Mucosa of stomach (tissue), 1 donor: ENCODE results near the gene RAPGEF5.

Experiments
- H3K27me3 ChIP-seq: one replicate; pipeline ENCODE4 v1.7.0; 2013; ENCODE audit warnings: mild to moderate bottlenecking, low read length; ENCODE audit not compliant: control insufficient read depth, insufficient read depth
- H3K36me3 ChIP-seq: one replicate; pipeline ENCODE4 v1.7.0; 2013; ENCODE audit warnings: low read length; ENCODE audit not compliant: control insufficient read depth, insufficient read depth
- H3K4me1 ChIP-seq: one replicate; pipeline ENCODE4 v1.7.0; 2013; ENCODE audit warnings: mild to moderate bottlenecking, low read length; ENCODE audit not compliant: control insufficient read depth, insufficient read depth
- H3K4me3 ChIP-seq: one replicate; pipeline ENCODE4 v1.7.0; 2013; ENCODE audit warnings: low read length
- H3K9ac ChIP-seq: one replicate; pipeline ENCODE4 v1.7.0; 2013; ENCODE audit warnings: mild to moderate bottlenecking, low read length, moderate library complexity
- H3K9me3 ChIP-seq: one replicate; pipeline ENCODE4 v1.7.0; 2013; ENCODE audit warnings: mild to moderate bottlenecking, low read length, moderate library complexity; ENCODE audit not compliant: control insufficient read depth
- donor health status: Pancreatic carcinoma.

Gene RAPGEF5

GRCh38 chr7:22393913-22394729, 37.2 kb upstream of the RAPGEF5 start:
- no peaks in the 10 kb centered on the region for H3K9me3 ChIP-seq
- no peaks in the 10 kb centered on the region for H3K27me3 ChIP-seq
- no peaks in the 10 kb centered on the region for H3K36me3 ChIP-seq
- H3K4me1 ChIP-seq = peaks cover 15% of the 10 kb centered on the region
- no peak overlapping the region for H3K4me3 ChIP-seq
- no peak overlapping the region for H3K9ac ChIP-seq

GRCh38 chr7:22390516-22390915, 33.6 kb upstream of the RAPGEF5 start:
- Histone ChIP-seq H3K4me1 (peaks cover 15% of the 10 kb centered on the region), H3K4me3 (no peak overlapping the region), H3K9me3 (no peaks in the 10 kb centered on the region), H3K27me3 (no peaks in the 10 kb centered on the region), H3K9ac (no peak overlapping the region), H3K36me3 (no peaks in the 10 kb centered on the region)

DNA sequence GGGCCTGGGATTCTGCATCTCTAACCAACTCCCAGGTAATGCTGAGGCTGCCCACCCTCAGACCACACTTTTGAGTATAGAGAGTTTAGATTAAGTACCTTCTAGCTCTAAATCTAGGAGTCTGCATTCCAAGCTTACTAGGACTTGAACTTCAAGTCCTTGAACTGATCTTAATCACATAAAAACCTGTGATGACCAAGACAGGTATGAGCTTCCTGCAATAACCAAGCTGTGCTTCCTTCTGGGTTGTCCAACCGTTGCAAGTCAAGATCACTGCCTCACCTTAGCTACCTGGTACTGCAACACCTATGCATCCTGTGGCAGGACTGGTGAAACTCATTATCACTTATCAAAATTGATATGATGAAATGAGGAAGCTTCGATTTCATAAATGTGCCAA, 32.9 kb upstream of the RAPGEF5 start:
- Histone ChIP-seq H3K27me3 (no peaks in the 10 kb centered on the region), H3K4me3 (no peak overlapping the region), H3K36me3 (no peaks in the 10 kb centered on the region), H3K9ac (no peak overlapping the region), H3K4me1 (peaks cover 15% of the 10 kb centered on the region), H3K9me3 (no peaks in the 10 kb centered on the region)

DNA sequence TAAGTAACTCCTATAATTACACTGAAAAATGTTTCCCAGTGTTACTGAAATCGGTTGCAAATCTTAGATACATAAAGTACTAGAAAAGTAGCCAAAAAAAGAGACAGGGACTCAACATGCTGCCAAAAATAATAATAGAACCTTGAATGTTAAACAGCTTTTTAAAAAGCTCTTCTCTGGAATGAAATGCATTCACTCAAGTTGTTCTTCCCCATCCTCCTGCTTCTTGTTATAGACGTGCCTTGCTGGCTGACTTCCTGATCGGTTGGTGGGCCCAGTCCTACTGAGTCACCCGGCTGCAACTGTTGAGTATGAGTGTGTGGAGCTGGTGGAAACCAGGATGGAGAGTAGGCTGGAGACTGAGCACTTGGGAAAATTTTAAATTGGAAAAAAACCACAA, 30.6 kb upstream of the RAPGEF5 start:
- Histone ChIP-seq H3K9me3 (no peaks in the 10 kb centered on the region), H3K36me3 (no peaks in the 10 kb centered on the region), H3K9ac (no peak overlapping the region), H3K27me3 (no peaks in the 10 kb centered on the region), H3K4me3 (no peak overlapping the region), H3K4me1 (peaks cover under 1% of the 10 kb centered on the region)

DNA sequence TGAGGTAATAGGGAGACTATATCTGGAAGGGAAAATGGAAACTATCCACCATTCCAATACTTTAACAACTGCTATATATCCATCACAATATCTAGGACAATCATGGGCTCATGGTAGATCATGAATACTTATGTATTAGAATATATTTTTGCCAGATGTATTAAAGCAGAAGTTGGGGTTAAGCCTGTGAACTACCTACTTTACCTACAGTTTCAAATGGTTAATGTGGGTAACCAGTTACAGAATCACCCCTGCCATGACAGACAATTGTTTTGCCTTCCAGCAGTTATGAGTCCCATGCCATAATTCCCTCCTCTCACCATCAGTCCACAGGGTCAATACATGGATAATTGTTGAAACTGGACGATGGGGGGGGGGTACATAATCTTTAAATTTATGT, 29.9 kb upstream of the RAPGEF5 start:
- Histone ChIP-seq H3K9me3 (no peaks in the 10 kb centered on the region), H3K36me3 (no peaks in the 10 kb centered on the region), H3K4me1 (no peaks in the 10 kb centered on the region), H3K4me3 (no peak overlapping the region), H3K9ac (no peak overlapping the region), H3K27me3 (no peaks in the 10 kb centered on the region)

- Histone ChIP-seq H3K27me3 (no peaks in the 10 kb centered on the region), H3K9ac (no peak overlapping the region), H3K4me3 (no peak overlapping the region), H3K36me3 (no peaks in the 10 kb centered on the region), H3K9me3 (no peaks in the 10 kb centered on the region), H3K4me1 (no peaks in the 10 kb centered on the region)
These were observed 29.4 kb upstream of the RAPGEF5 start for GRCh38 chr7:22386206-22386858.

- H3K4me1 ChIP-seq = no peaks in the 10 kb centered on the region
- no peaks in the 10 kb centered on the region for H3K27me3 ChIP-seq
- no peak overlapping the region for H3K9ac ChIP-seq
- H3K4me3 ChIP-seq = no peak overlapping the region
- no peaks in the 10 kb centered on the region for H3K9me3 ChIP-seq
- no peaks in the 10 kb centered on the region for H3K36me3 ChIP-seq
These were observed 28.4 kb upstream of the RAPGEF5 start for GRCh38 chr7:22385326-22385725.

- H3K36me3 ChIP-seq = no peaks in the 10 kb centered on the region
- no peak overlapping the region for H3K4me3 ChIP-seq
- no peak overlapping the region for H3K9ac ChIP-seq
- H3K4me1 ChIP-seq = peaks cover 18% of the 10 kb centered on the region
- H3K27me3 ChIP-seq = no peaks in the 10 kb centered on the region
- no peaks in the 10 kb centered on the region for H3K9me3 ChIP-seq
These were observed 23.4 kb upstream of the RAPGEF5 start for GRCh38 chr7:22380333-22380732.

GRCh38 chr7:22378199-22378980, 21.4 kb upstream of the RAPGEF5 start:
- H3K4me3 ChIP-seq = no peak overlapping the region
- no peak overlapping the region for H3K9ac ChIP-seq
- H3K9me3 ChIP-seq = no peaks in the 10 kb centered on the region
- H3K4me1 ChIP-seq = peaks cover 29% of the 10 kb centered on the region
- no peaks in the 10 kb centered on the region for H3K27me3 ChIP-seq
- H3K36me3 ChIP-seq = no peaks in the 10 kb centered on the region

GRCh38 chr7:22377703-22378102, 20.7 kb upstream of the RAPGEF5 start:
- H3K4me1 ChIP-seq = peaks cover 36% of the 10 kb centered on the region
- H3K4me3 ChIP-seq = no peak overlapping the region
- no peaks in the 10 kb centered on the region for H3K27me3 ChIP-seq
- H3K9ac ChIP-seq = no peak overlapping the region
- no peaks in the 10 kb centered on the region for H3K9me3 ChIP-seq
- H3K36me3 ChIP-seq = no peaks in the 10 kb centered on the region

- H3K4me3 ChIP-seq = no peak overlapping the region
These were observed 18.6 kb upstream of the RAPGEF5 start for GRCh38 chr7:22375359-22376048.

More at GRCh38 chr7:22375359-22376048, 18.6 kb upstream of the RAPGEF5 start:
- Histone ChIP-seq H3K4me1 (peaks cover 40% of the 10 kb centered on the region), H3K9ac (no peak overlapping the region), H3K27me3 (no peaks in the 10 kb centered on the region), H3K36me3 (no peaks in the 10 kb centered on the region), H3K9me3 (no peaks in the 10 kb centered on the region)
